HEK293T (cell line): Measurements from ENCODE around the gene PRDX2.
"Not testable (repeated sequence)": the region's sequence is repeated elsewhere in the genome, so short reads cannot be mapped to it uniquely, and the experiment has no call there.

Experiments
- CTCF ChIA-PET: fragments of 350-600 bp; formaldehyde crosslinking; extraction: SDS; loops from one replicate; lab custom pipeline; 2021; ENCODE audit warnings: antibody characterized with exemption, inconsistent platforms; lab: Yijun Ruan, JAX
- POLR2A ChIA-PET: fragments of 350-600 bp; formaldehyde crosslinking; extraction: SDS; loops from one replicate; lab custom pipeline; 2020; ENCODE audit warnings: antibody characterized with exemption, inconsistent platforms; lab: Yijun Ruan, JAX
- DNase-seq: peaks from one replicate; pipeline ENCODE4 v3.0.0; 2012; ENCODE audit warnings: mixed read lengths; ENCODE audit errors: extremely low spot score
- ARNT ChIP-seq: fragments of 450-650 bp; IDR thresholded peaks from 2 replicates; pipeline ENCODE4 v1.6.1; 2017; ENCODE audit warnings: mild to moderate bottlenecking
- BHLHE40 ChIP-seq: fragments of 450-650 bp; IDR thresholded peaks from 2 replicates; pipeline ENCODE4 v1.6.1; 2016; ENCODE audit warnings: mild to moderate bottlenecking, moderate library complexity, borderline replicate concordance
- CTBP1 ChIP-seq: fragments of 450-650 bp; IDR thresholded peaks from 2 replicates; pipeline ENCODE4 v1.6.1; 2016; ENCODE audit warnings: borderline replicate concordance
- ELF4 ChIP-seq: fragments of 450-650 bp; IDR thresholded peaks from 2 replicates; pipeline ENCODE4 v1.6.1; 2017; ENCODE audit warnings: antibody characterized with exemption
- FOXA1 ChIP-seq: fragments of 450-650 bp; IDR thresholded peaks from 2 replicates; pipeline ENCODE4 v1.6.1; 2016; ENCODE audit warnings: mild to moderate bottlenecking
- FOXK2 ChIP-seq: fragments of 450-650 bp; IDR thresholded peaks from 2 replicates; pipeline ENCODE4 v1.6.1; 2016; ENCODE audit warnings: mild to moderate bottlenecking
- FOXM1 ChIP-seq: fragments of 450-650 bp; IDR thresholded peaks from 2 replicates; pipeline ENCODE4 v1.6.1; 2017; ENCODE audit warnings: mild to moderate bottlenecking, borderline replicate concordance
- HDGF ChIP-seq: fragments of 450-650 bp; IDR thresholded peaks from 2 replicates; pipeline ENCODE4 v1.6.1; 2017; ENCODE audit warnings: antibody characterized with exemption, borderline replicate concordance
- L3MBTL2 ChIP-seq: fragments of 450-650 bp; conservative IDR thresholded peaks from 2 replicates; pipeline ENCODE4 v1.6.1; 2016; ENCODE audit warnings: mild to moderate bottlenecking
- LEF1 ChIP-seq: fragments of 450-650 bp; IDR thresholded peaks from 2 replicates; pipeline ENCODE4 v1.6.1; 2017; ENCODE audit warnings: mild to moderate bottlenecking, borderline replicate concordance
- NFRKB ChIP-seq: fragments of 450-650 bp; IDR thresholded peaks from 2 replicates; pipeline ENCODE4 v1.6.1; 2016; ENCODE audit warnings: mild to moderate bottlenecking, moderate library complexity
- PKNOX1 ChIP-seq: fragments of 450-650 bp; IDR thresholded peaks from 2 replicates; pipeline ENCODE4 v1.6.1; 2016
- SP1 ChIP-seq: fragments of 450-650 bp; IDR thresholded peaks from 2 replicates; pipeline ENCODE4 v1.6.1; 2017
- SUZ12 ChIP-seq: fragments of 450-650 bp; IDR thresholded peaks from 2 replicates; pipeline ENCODE4 v1.6.1; 2016; ENCODE audit warnings: mild to moderate bottlenecking
- TARDBP ChIP-seq: fragments of 450-650 bp; IDR thresholded peaks from 2 replicates; pipeline ENCODE4 v1.6.1; 2016
- ZNF384 ChIP-seq: fragments of 450-650 bp; IDR thresholded peaks from 2 replicates; pipeline ENCODE4 v1.6.1; 2016

Gene PRDX2

GRCh38 chr19:12828494-12828893 is 26.9 kb upstream of the PRDX2 start:
- CTCF ChIA-PET = interaction anchor here (0.6 to 1.6 kb wide), 5 partner anchors 18 to 282 kb away, joined by 3 to 4 read pairs (median 3); no protein-coding TSS in a partner anchor
- peak; percentile 70 for DNase-seq
- no peak for TF ChIP-seq ZNF384
- TF ChIP-seq HDGF = no peak
- no peak for TF ChIP-seq FOXM1
- no peak for TF ChIP-seq FOXK2
- no peak for TF ChIP-seq LEF1
- TF ChIP-seq BHLHE40 = no peak
- no peak for TF ChIP-seq ARNT
- TF ChIP-seq FOXA1 = no peak
- no peak for TF ChIP-seq ELF4
- no peak for TF ChIP-seq L3MBTL2
- TF ChIP-seq CTBP1 = no peak
- no peak for TF ChIP-seq SUZ12
- TF ChIP-seq SP1 = no peak
- no peak for TF ChIP-seq TARDBP
- TF ChIP-seq PKNOX1 = no peak
- no peak for TF ChIP-seq NFRKB
- POLR2A ChIA-PET = interaction anchor here (0.6 kb wide), 1 partner anchor 37 kb away, joined by 3 read pairs; the partner anchor contains the start of gene JUNB

- POLR2A ChIA-PET = interaction anchor here (0.9 to 1.5 kb wide), 4 partner anchors 9 to 68 kb away, joined by 3 to 5 read pairs (median 3); partner anchors contain the start of genes RNASEH2A and RTBDN
- CTCF ChIA-PET = interaction anchor here (1.3 kb wide), 1 partner anchor 22 kb away, joined by 4 read pairs; no protein-coding TSS in a partner anchor
- peak; percentile 59 for DNase-seq
- peak; percentile 75 for TF ChIP-seq L3MBTL2
- TF ChIP-seq TARDBP = no peak
- no peak for TF ChIP-seq HDGF
These were observed 23.9 kb upstream of the PRDX2 start for GRCh38 chr19:12825254-12826131.

GRCh38 chr19:12821761-12822160 is 20.2 kb upstream of the PRDX2 start:
- POLR2A ChIA-PET = interaction anchor here (1.0 to 1.5 kb wide), 4 partner anchors 13 to 112 kb away, joined by 3 to 4 read pairs (median 4); partner anchors contain the start of genes FARSA, GCDH and RNASEH2A
- no peak for DNase-seq
- no peak for TF ChIP-seq LEF1
- TF ChIP-seq BHLHE40 = no peak
- no peak for TF ChIP-seq HDGF
- no peak for TF ChIP-seq CTBP1
- no peak for TF ChIP-seq ARNT
- TF ChIP-seq SUZ12 = no peak
- no peak for TF ChIP-seq FOXM1
- no peak for TF ChIP-seq PKNOX1
- TF ChIP-seq NFRKB = no peak
- no peak for TF ChIP-seq TARDBP
- TF ChIP-seq FOXK2 = no peak
- no peak for TF ChIP-seq L3MBTL2
- no peak for TF ChIP-seq SP1
- no peak for TF ChIP-seq FOXA1
- TF ChIP-seq ELF4 = no peak
- TF ChIP-seq ZNF384 = no peak
- CTCF ChIA-PET = no interaction called here

- DNase-seq, CTCF ChIA-PET: not testable (repeated sequence)
- POLR2A ChIA-PET = interaction anchor here (1.0 kb wide), 1 partner anchor 12 kb away, joined by 4 read pairs; the partner anchor contains the start of gene RNASEH2A
These were observed 16.2 kb upstream of the PRDX2 start for GRCh38 chr19:12817810-12818209.

- CTCF ChIA-PET = interaction anchor here (0.8 to 1.7 kb wide), 2 partner anchors 51 to 59 kb away, joined by 3 to 4 read pairs; no protein-coding TSS in a partner anchor
- not testable (repeated sequence) for DNase-seq
- POLR2A ChIA-PET = interaction anchor here (1.0 kb wide), 1 partner anchor 11 kb away, joined by 4 read pairs; the partner anchor contains the start of gene RNASEH2A
These were observed 15.6 kb upstream of the PRDX2 start for GRCh38 chr19:12817188-12817587.

- no peak for DNase-seq
- CTCF ChIA-PET = interaction anchor here (0.6 kb wide), 1 partner anchor 52 kb away, joined by 5 read pairs; no protein-coding TSS in a partner anchor
- POLR2A ChIA-PET = interaction anchor here (1.0 to 2.3 kb wide), 2 partner anchors 9 kb away, joined by 3 to 12 read pairs; partner anchors contain the start of gene RNASEH2A
- TF ChIP-seq PKNOX1 (no peak), L3MBTL2 (no peak), HDGF (no peak), FOXM1 (no peak), ARNT (no peak), TARDBP (no peak), ZNF384 (no peak), LEF1 (no peak), FOXK2 (no peak), FOXA1 (no peak), BHLHE40 (no peak), CTBP1 (no peak), SP1 (no peak), NFRKB (no peak), ELF4 (no peak)
These were observed 13.5 kb upstream of the PRDX2 start for GRCh38 chr19:12815088-12815487.
